CD4-positive, alpha-beta T cell treated with Interleukin-2 at 100 ng/mL for 4 hours (primary cell): ENCODE data around the gene PKP3.
"Not testable (repeated sequence)": the region's sequence is repeated elsewhere in the genome, so short reads cannot be mapped to it uniquely, and the experiment has no call there.

Experiments used
- DNase-seq: peaks from one replicate; pipeline ENCODE4 v3.0.0-alpha.2; 2020; ENCODE audit warnings: low spot score

PKP3 gene

DNA sequence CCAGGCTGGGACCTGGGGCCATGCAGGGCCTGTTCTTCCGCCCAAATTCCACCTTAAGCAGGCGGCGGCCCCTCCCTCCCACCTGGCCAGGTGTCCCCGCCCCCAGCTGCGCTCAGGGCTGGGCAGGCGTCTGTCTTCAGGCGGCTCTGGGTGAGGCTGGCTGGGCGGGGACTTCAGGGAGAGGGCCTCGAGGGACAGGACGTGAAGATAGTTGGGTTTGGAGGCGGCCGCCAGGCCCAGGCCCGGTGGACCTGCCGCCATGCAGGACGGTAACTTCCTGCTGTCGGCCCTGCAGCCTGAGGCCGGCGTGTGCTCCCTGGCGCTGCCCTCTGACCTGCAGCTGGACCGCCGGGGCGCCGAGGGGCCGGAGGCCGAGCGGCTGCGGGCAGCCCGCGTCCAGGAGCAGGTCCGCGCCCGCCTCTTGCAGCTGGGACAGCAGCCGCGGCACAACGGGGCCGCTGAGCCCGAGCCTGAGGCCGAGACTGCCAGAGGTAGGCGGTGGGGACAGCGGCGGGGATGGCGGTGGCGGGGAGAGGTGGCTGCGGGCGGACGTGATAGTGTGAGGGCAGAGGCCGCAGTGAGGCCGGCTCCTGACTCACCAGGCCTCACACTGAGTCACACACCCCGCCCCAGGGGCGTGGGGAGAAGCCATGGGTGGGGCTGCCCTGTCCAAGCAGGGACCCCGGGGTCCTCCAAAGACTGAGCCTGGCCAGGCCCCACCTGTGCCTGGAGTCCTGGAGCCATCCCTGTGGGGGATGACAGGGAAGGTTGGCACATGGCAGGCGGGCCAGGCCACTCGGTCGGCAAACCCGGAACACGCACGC is at the start of gene PKP3:
Gene PKP3 (plus strand): TSS at position 176 of the 824 bp plus-strand sequence. CDS start 84 bp downstream, at position 260.
- DNase-seq: no peak

DNA sequence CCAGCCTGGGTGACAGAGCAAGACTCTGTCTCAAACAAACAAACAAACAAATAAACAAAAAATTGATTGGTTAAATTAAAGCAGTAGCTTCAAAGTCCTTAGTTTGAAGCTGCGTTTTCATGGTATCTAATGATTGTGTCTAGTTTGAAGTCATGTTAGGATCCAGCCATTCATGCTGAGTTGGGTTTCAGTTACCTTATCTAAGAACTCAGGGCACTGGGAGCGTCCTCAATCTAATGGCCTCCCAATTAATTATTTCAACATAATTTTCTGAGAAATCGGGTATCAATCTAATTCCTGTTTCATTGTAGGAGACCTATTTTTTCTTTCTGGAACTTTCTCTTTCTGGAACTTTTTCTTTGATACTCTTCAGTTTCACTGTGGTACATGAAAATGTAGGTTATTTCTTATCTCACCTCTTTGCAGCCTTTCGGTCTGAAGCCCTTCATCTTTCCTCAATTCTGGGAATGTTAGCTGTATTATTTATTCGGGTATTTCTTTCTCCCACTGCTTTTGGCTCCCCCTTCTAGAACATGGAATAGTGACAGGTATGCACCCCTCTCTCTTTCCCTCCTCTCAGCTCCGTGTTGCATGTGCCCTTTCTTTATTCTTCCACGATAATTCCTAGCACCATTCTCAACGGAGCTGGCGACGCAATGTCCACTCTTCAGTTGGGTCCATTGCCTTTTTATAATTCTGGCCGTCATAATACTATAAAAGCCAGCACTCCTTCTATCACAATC is 49.0 kb upstream of the PKP3 start:
- DNase-seq: no peak

- no peak for DNase-seq
Measured at GRCh38 chr11:346529-346928, 47.5 kb upstream of the PKP3 start.

GRCh38 chr11:349270-349954 is 44.6 kb upstream of the PKP3 start:
- not testable (repeated sequence) for DNase-seq

GRCh38 chr11:350033-350722 is 43.8 kb upstream of the PKP3 start:
- DNase-seq: not testable (repeated sequence)

- DNase-seq: no peak
Measured at GRCh38 chr11:350723-351255, 43.2 kb upstream of the PKP3 start.

GRCh38 chr11:351411-351810 is 42.6 kb upstream of the PKP3 start:
- no peak for DNase-seq

DNA sequence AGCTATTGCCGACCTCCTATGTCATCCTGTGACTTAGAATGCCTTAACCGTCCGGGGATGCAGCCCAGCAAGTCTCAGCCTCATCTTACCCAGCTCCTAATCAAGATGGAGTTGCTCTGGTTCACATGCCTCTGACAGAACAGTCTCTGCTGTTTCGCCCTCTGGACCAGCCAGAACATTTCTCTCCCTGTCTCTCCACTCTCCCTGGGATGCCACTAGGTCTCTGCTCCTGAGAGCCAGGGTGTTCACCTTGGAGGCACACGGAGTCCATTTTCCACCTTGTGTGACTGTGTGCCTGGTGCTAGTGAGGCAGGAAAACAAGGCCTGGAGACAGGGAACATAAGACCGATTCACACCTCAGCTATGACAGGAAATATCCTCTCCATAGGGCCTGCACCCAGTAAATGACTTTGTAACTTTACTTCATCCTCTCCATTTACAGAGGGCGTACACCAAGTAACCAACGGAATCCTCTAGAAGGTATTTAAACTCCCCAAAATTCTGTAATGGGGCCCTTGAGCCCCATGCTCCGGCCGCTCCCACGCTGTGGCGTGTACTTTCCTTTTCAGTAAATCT is 41.5 kb upstream of the PKP3 start:
- no peak for DNase-seq

DNA sequence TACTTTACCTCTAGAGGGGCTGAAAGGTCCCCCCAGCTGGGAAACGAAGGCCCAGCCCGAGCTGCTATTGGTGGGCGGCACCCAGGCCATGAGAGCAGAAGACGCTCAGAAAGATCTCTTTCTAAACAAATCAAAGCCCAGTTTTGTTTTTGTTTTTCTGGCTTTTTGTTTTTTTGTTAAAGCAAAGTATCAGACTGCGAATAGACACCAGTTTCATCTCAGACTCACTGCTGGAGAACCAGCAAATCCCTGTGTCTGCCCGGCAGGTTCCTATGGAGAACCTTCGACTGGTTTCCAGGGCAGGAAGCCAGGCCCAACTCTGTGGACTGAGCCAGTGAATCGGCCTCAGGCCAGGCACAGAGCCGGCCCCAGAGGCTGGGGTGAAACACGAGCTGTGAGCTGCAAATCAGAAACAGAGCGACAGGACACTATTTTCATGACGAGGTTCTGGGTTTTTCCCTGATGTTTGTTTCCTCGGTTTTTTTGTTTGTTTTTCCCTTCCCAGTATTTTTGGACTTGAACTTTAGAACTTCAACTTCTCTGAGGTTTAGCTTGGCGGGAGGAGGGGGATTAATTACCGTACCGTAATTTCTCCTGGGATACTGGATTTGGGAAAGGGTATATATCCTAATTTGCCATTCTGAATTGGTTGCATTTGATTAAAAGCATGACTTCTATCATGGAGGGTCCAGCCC is 40.7 kb upstream of the PKP3 start:
- no peak for DNase-seq

- peak; percentile 83 for DNase-seq
Measured at GRCh38 chr11:355581-356458, 38.2 kb upstream of the PKP3 start.

- DNase-seq: no peak
Measured at GRCh38 chr11:356610-357009, 37.4 kb upstream of the PKP3 start.

GRCh38 chr11:357582-357981 is 36.4 kb upstream of the PKP3 start:
- no peak for DNase-seq

- no peak for DNase-seq
Measured at GRCh38 chr11:358129-358800, 35.7 kb upstream of the PKP3 start.

DNA sequence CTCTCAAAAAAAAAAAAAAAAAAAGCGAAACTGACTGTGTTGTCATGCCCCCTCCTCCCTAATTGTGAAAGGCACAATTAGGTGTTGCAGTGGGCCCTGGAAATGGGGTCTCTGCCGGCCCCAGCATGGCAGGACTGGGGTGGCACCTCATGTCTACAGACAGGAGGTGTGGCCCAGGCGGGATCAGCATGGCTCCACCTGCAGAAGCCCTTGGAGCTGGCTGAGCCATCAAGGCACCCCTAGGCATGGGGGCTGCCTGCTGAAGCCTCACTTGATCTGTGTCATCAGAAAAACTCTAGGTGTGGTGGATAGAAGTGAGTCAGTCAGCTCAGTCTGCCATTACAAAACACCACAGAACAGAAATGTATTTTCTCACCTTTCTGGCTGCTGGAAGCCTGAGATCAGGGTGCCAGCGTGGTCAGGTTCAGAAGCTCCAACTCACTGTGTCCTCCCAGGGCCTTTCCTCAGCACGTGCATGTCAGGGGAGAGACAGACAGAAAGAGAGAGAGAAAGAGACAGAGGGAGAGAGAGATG is 34.8 kb upstream of the PKP3 start:
- DNase-seq: peak; percentile 61

- no peak for DNase-seq
Measured at GRCh38 chr11:360326-361280, 33.4 kb upstream of the PKP3 start.

GRCh38 chr11:362642-363442 is 31.2 kb upstream of the PKP3 start:
- no peak for DNase-seq

GRCh38 chr11:363443-363805 is 30.6 kb upstream of the PKP3 start:
- DNase-seq: not testable (repeated sequence)
